Measurements from ENCODE around the gene GTPBP2. TPM values are rescaled to one million over a fixed set of nuclear protein-coding genes. Genes with fewer than 3 reads are reported as not detected.
A peak's percentile ranks its signal among the peaks of the same experiment; 100 is the strongest.

GTPBP2 gene
- total and polyA plus RNA-seq, 2 donors (not counting 1 experiment from before 2014, with no cell fraction given), result 80.8 to 103 TPM

GRCh38 chr6:43608310-43608763 is 20.7 kb downstream of the GTPBP2 start:
- peaks cover 4% of the 10 kb centered on the region for H3K79me2 ChIP-seq (ENCODE audit: control insufficient read depth, insufficient read depth, low read length)
- no peak overlapping the region for H3K9ac ChIP-seq (ENCODE audit: low read length)
- H3K27ac ChIP-seq (ENCODE audit: low read length in 2 of 2), result peak overlapping the region in 1 of 2 donors; percentile 55
- WGBS (ENCODE audit: insufficient coverage), result 18% methylated on average over 2 of the region's 5 CpGs
- H2AFZ ChIP-seq (ENCODE audit: insufficient read depth, low read depth, low read length, poor library complexity, severe bottlenecking), result no peak overlapping the region
- ChIA-PET CTCF (interaction anchor here (0.8 to 4.6 kb wide), 19 partner anchors 11 to 472 kb away, joined by 3 to 32 read pairs (median 4); partner anchors contain the start of genes GTPBP2, POLH, VEGFA and XPO5), POLR2A (interaction anchor here (0.6 kb wide), 1 partner anchor 292 kb away, joined by 3 read pairs; no protein-coding TSS in a partner anchor)
- ATAC-seq (ENCODE audit: low read depth) (peak; percentile 49), DNase-seq (peak; percentile 70)
- H4K20me1 ChIP-seq (ENCODE audit: control insufficient read depth, insufficient read depth, low read length, poor library complexity, severe bottlenecking), result peaks cover 7% of the 10 kb centered on the region
- H3K4me1 Mint-ChIP-seq, result peaks cover 12% of the 10 kb centered on the region
- H3K4me1 ChIP-seq (ENCODE audit: control insufficient read depth in 2 of 2, insufficient read depth in 2 of 2, low read length in 2 of 2), result peaks cover 10 to 11% of the 10 kb centered on the region in 2 donors
- no peak overlapping the region for H3K4me3 Mint-ChIP-seq
- H3K27ac Mint-ChIP-seq, result no peak overlapping the region
- H3K4me2 ChIP-seq (replicated peaks; ENCODE audit: low read depth, low read length, poor library complexity, severe bottlenecking), result peak overlapping the region; percentile 9
- no peaks in the 10 kb centered on the region for H3K9me3 ChIP-seq (ENCODE audit: control extremely low read depth in 1 of 3, control insufficient read depth in 2 of 3, insufficient read depth in 1 of 3, low read length in 2 of 3)
- peaks cover 21 to 65% of the 10 kb centered on the region in 2 experiments for H3K36me3 ChIP-seq (replicated peaks in 1 of 2; ENCODE audit: control extremely low read depth in 1 of 2, control insufficient read depth in 1 of 2, extremely low read depth in 1 of 2, insufficient read depth in 2 of 2, low read length in 1 of 2)
- no peaks in the 10 kb centered on the region for H3K9me3 Mint-ChIP-seq (ENCODE audit: insufficient read depth)
- intact Hi-C loops (cut with micrococcal nuclease), result loop anchor here (1.0 kb wide), 1 partner anchor 471 kb away; no protein-coding TSS in a partner anchor
- no peak overlapping the region for H3K4me3 ChIP-seq (ENCODE audit: control extremely low read depth in 1 of 5, extremely low read depth in 1 of 5, insufficient read depth in 1 of 5, low read depth in 2 of 5, low read length in 4 of 5)
- H3K27me3 ChIP-seq (replicated peaks in 1 of 4; ENCODE audit: control extremely low read depth in 1 of 4, control insufficient read depth in 3 of 4, insufficient read depth in 4 of 4, low read length in 3 of 4), result no peaks in the 10 kb centered on the region
- no peaks in the 10 kb centered on the region for H3K27me3 Mint-ChIP-seq
- TF ChIP-seq CTCF (IDR thresholded peaks at IDR 0.05) (peak; percentile 86), EZH2 (IDR thresholded peaks at IDR 0.05; ENCODE audit: borderline replicate concordance, insufficient read depth, low read depth, low read length, poor library complexity, severe bottlenecking) (no peak)

- H3K36me3 ChIP-seq (replicated peaks in 1 of 2; ENCODE audit: control extremely low read depth in 1 of 2, control insufficient read depth in 1 of 2, extremely low read depth in 1 of 2, insufficient read depth in 2 of 2, low read length in 1 of 2), result peaks cover 23 to 69% of the 10 kb centered on the region in 2 experiments
- peaks cover 7% of the 10 kb centered on the region for H4K20me1 ChIP-seq (ENCODE audit: control insufficient read depth, insufficient read depth, low read length, poor library complexity, severe bottlenecking)
- WGBS (ENCODE audit: insufficient coverage), result no CpG with 5 or more reads among the region's 2 CpGs
- ATAC-seq (ENCODE audit: low read depth) (no peak), DNase-seq (no peak)
- ChIA-PET POLR2A (no interaction called here), CTCF (interaction anchor here (0.5 to 4.6 kb wide), 4 partner anchors 16 to 474 kb away, joined by 3 to 32 read pairs (median 4); no protein-coding TSS in a partner anchor)
- peaks cover 10 to 11% of the 10 kb centered on the region in 2 donors for H3K4me1 ChIP-seq (ENCODE audit: control insufficient read depth in 2 of 2, insufficient read depth in 2 of 2, low read length in 2 of 2)
- Mint-ChIP-seq H3K4me1 (peaks cover 12% of the 10 kb centered on the region), H3K27ac (no peak overlapping the region), H3K9me3 (ENCODE audit: insufficient read depth) (no peaks in the 10 kb centered on the region), H3K4me3 (no peak overlapping the region), H3K27me3 (no peaks in the 10 kb centered on the region)
- no peak overlapping the region for H3K4me2 ChIP-seq (replicated peaks; ENCODE audit: low read depth, low read length, poor library complexity, severe bottlenecking)
- no peak for TF ChIP-seq CTCF (IDR thresholded peaks at IDR 0.05)
- TF ChIP-seq EZH2 (IDR thresholded peaks at IDR 0.05; ENCODE audit: borderline replicate concordance, insufficient read depth, low read depth, low read length, poor library complexity, severe bottlenecking), result no peak
- no peak overlapping the region for H3K9ac ChIP-seq (ENCODE audit: low read length)
- intact Hi-C loops (cut with micrococcal nuclease), result no loop called here
- H3K27ac ChIP-seq (ENCODE audit: low read length in 2 of 2), result no peak overlapping the region
- H3K9me3 ChIP-seq (ENCODE audit: control extremely low read depth in 1 of 3, control insufficient read depth in 2 of 3, insufficient read depth in 1 of 3, low read length in 2 of 3), result no peaks in the 10 kb centered on the region
- no peak overlapping the region for H2AFZ ChIP-seq (ENCODE audit: insufficient read depth, low read depth, low read length, poor library complexity, severe bottlenecking)
- H3K4me3 ChIP-seq (ENCODE audit: control extremely low read depth in 1 of 5, extremely low read depth in 1 of 5, insufficient read depth in 1 of 5, low read depth in 2 of 5, low read length in 4 of 5), result no peak overlapping the region
- H3K79me2 ChIP-seq (ENCODE audit: control insufficient read depth, insufficient read depth, low read length), result peaks cover 4% of the 10 kb centered on the region
- no peaks in the 10 kb centered on the region for H3K27me3 ChIP-seq (replicated peaks in 1 of 4; ENCODE audit: control extremely low read depth in 1 of 4, control insufficient read depth in 3 of 4, insufficient read depth in 4 of 4, low read length in 3 of 4)
These were observed 23.0 kb downstream of the GTPBP2 start for GRCh38 chr6:43606019-43606418.
